Hepatocyte (in vitro differentiated cells): ENCODE data around the gene SPOUT1.

Experiments used
- CTCF ChIP-seq: fragments of 200-600 bp; sonication (generic); IDR thresholded peaks from 2 replicates; pipeline ENCODE4 v1.5.1; 2016; ENCODE audit warnings: antibody characterized with exemption, mild to moderate bottlenecking; ENCODE audit not compliant: poor library complexity
- EZH2 ChIP-seq: fragments of 200-600 bp; sonication (generic); IDR thresholded peaks from 2 replicates; pipeline ENCODE4 v1.6.1; 2016; ENCODE audit warnings: antibody characterized with exemption, mild to moderate bottlenecking, borderline replicate concordance
- EZH2phosphoT487 ChIP-seq: fragments of 200-600 bp; sonication (generic); IDR thresholded peaks from one replicate; pipeline ENCODE4 v1.6.1; 2018; ENCODE audit warnings: antibody characterized with exemption, mild to moderate bottlenecking, low read depth, moderate library complexity; ENCODE audit not compliant: unreplicated experiment, severe bottlenecking

GRCh38 chr9:128845186-128845931 is 15.8 kb upstream of the SPOUT1 start:
- TF ChIP-seq EZH2 (no peak), CTCF (no peak), EZH2phosphoT487 (no peak)
